HCT116 (cell line): ENCODE measurements around the gene CLCA2. TPM values are rescaled to one million over a fixed set of nuclear protein-coding genes. Genes with fewer than 3 reads are reported as not detected.

ENCODE experiments used
- ATAC-seq: fragments of 200-7000 bp; cut with Tn5 transposase; 2 replicates; pipeline ENCODE4 v1.9.1; 2020; ENCODE audit warnings: mild to moderate bottlenecking, moderate library complexity
- BruUV-seq: library from RNA; stranded (reverse); fragments of 400-500 nt; replicated peaks from 2 replicates; lab custom pipeline; 2021; lab: Mats Ljungman, UMichigan
- CTCF ChIA-PET: fragments of 300-600 bp; sonication (Branson Sonifier 250); formaldehyde crosslinking; loops from one replicate; lab custom pipeline; 2021; ENCODE audit warnings: antibody characterized with exemption; lab: Charles Lee
- POLR2A ChIA-PET: fragments of 300-600, 350-600 bp; sonication (Branson Sonifier 250); formaldehyde crosslinking; loops from one replicate; lab custom pipeline; 2021; ENCODE audit warnings: antibody characterized with exemption; lab: Charles Lee
- RAD21 ChIA-PET, 2 experiments: fragments of 300-600 bp; sonication (Branson Sonifier 250); formaldehyde crosslinking; loops; one replicate each; lab custom pipeline; 2023; ENCODE audit warnings: low total read pairs in 2 of 2; ENCODE audit not compliant: uncharacterized antibody in 2 of 2, unreplicated experiment in 2 of 2, low non-redundant PET in 1 of 2; lab: Charles Lee
- DNase-seq: peaks from one replicate; pipeline ENCODE4 v3.0.0-alpha.2; 2010; ENCODE audit warnings: low read depth, low spot score
- H2AFZ ChIP-seq: fragments of 200-600 bp; shearing (Covaris generic), sonication (generic); 2 replicates; pipeline ENCODE4 v1.6.1; 2017; ENCODE audit warnings: low read depth, mixed run types, mixed read lengths, antibody characterized with exemption, low read length; ENCODE audit not compliant: poor library complexity, severe bottlenecking
- H3K27ac ChIP-seq: 2 replicates; pipeline ENCODE4 v1.5.1; 2012; ENCODE audit warnings: low read depth, low read length
- H3K27me3 ChIP-seq: fragments of 200-600 bp; sonication (generic); 2 replicates; pipeline ENCODE4 v1.6.1; 2016; ENCODE audit warnings: mixed run types, low read length, mixed read lengths; ENCODE audit not compliant: insufficient read depth
- H3K36me3 ChIP-seq, 2 experiments: fragments of 200-500 bp in 1 of 2; fragments of 200-600 bp in 1 of 2; sonication (Bioruptor generic) in 1 of 2; sonication (generic) in 1 of 2; 2 replicates each; pipeline versions ENCODE4 v1.5.1 to v1.6.1; 2014 to 2016; ENCODE audit warnings: low read length in 2 of 2, inconsistent platforms in 1 of 2, mixed read lengths in 1 of 2, mixed run types in 1 of 2; ENCODE audit not compliant: insufficient read depth in 2 of 2, control insufficient read depth in 1 of 2
- H3K4me1 ChIP-seq, 2 experiments: fragments of 200-600 bp in 1 of 2; sonication (generic) in 1 of 2; 2 replicates each; pipeline versions ENCODE4 v1.5.1 to v1.6.1; 2012 to 2017; ENCODE audit warnings: low read length in 2 of 2, inconsistent platforms in 1 of 2, mild to moderate bottlenecking in 1 of 2, mixed read lengths in 1 of 2, mixed run types in 1 of 2, moderate library complexity in 1 of 2; ENCODE audit not compliant: insufficient read depth in 2 of 2, control insufficient read depth in 1 of 2
- H3K4me2 ChIP-seq: fragments of 200-600 bp; sonication (generic); 2 replicates; pipeline ENCODE4 v1.6.1; 2017; ENCODE audit warnings: mixed run types, low read length, mixed read lengths
- H3K4me3 ChIP-seq, 2 experiments: fragments of 200-600 bp in 1 of 2; sonication (generic) in 1 of 2; replicated peaks in 1 of 2; 2 replicates each; pipeline ENCODE4 v1.5.1; 2011 to 2016; ENCODE audit warnings: low read length in 2 of 2, control low read depth in 1 of 2, low read depth in 1 of 2, mild to moderate bottlenecking in 1 of 2, mixed read lengths in 1 of 2, mixed run types in 1 of 2
- H3K79me2 ChIP-seq: fragments of 200-600 bp; sonication (generic); 2 replicates; pipeline ENCODE4 v1.6.1; 2017; ENCODE audit warnings: mild to moderate bottlenecking, mixed run types, low read length, moderate library complexity, mixed read lengths; ENCODE audit not compliant: insufficient read depth
- H3K9ac ChIP-seq: fragments of 200-600 bp; sonication (generic); 2 replicates; pipeline ENCODE4 v1.6.1; 2016; ENCODE audit warnings: low read length, mixed read lengths
- H3K9me2 ChIP-seq: fragments of 200-600 bp; sonication (generic), shearing (Covaris generic); 2 replicates; pipeline ENCODE4 v1.6.1; 2017; ENCODE audit warnings: mixed run types, mild to moderate bottlenecking, moderate library complexity; ENCODE audit not compliant: insufficient read depth
- H3K9me3 ChIP-seq, 2 experiments: fragments of 200-500 bp in 1 of 2; fragments of 200-600 bp in 1 of 2; sonication (Bioruptor generic) in 1 of 2; sonication (generic) in 1 of 2; 2 replicates each; pipeline ENCODE4 v1.6.1; 2014 to 2017; ENCODE audit warnings: low read length in 2 of 2, mixed read lengths in 2 of 2, inconsistent platforms in 1 of 2, low read depth in 1 of 2, mild to moderate bottlenecking in 1 of 2, mixed run types in 1 of 2, moderate library complexity in 1 of 2; ENCODE audit not compliant: control insufficient read depth in 1 of 2, insufficient read depth in 1 of 2
- H4K20me1 ChIP-seq: fragments of 200-600 bp; sonication (generic), shearing (Covaris generic); 2 replicates; pipeline ENCODE4 v1.6.1; 2017; ENCODE audit warnings: mixed run types, mild to moderate bottlenecking, moderate library complexity; ENCODE audit not compliant: insufficient read depth
- EGR1 ChIP-seq: IDR thresholded peaks from 2 replicates; pipeline ENCODE4 v1.6.1; 2012; ENCODE audit warnings: low read depth
- ELF1 ChIP-seq: IDR thresholded peaks from 2 replicates; pipeline ENCODE4 v1.6.1; 2012; ENCODE audit warnings: low read depth, borderline replicate concordance
- JUND ChIP-seq: IDR thresholded peaks from 2 replicates; pipeline ENCODE4 v1.6.1; 2012
- RAD21 ChIP-seq: IDR thresholded peaks from 2 replicates; pipeline ENCODE4 v1.6.1; 2012; ENCODE audit warnings: low read depth, mild to moderate bottlenecking
- SRF ChIP-seq: IDR thresholded peaks from 2 replicates; pipeline ENCODE4 v1.6.1; 2012; ENCODE audit warnings: low read depth
- ZNF274 ChIP-seq: fragments of 200-500 bp; sonication (Bioruptor generic); IDR thresholded peaks from 2 replicates; pipeline ENCODE4 v1.6.1; 2014; ENCODE audit warnings: mild to moderate bottlenecking, low read depth, low read length, inconsistent platforms
- intact Hi-C: fragments of 100-400 bp; cut with micrococcal nuclease; formaldehyde crosslinking; loops from 2 replicates; pipeline ENCODE4 v1.10.0; 2022
- total RNA-seq: library from RNA; stranded (reverse); gene quantifications from one replicate; pipeline ENCODE4 v1.2.1, GENCODE V29; 2021; ENCODE audit not compliant: unreplicated experiment
- TF ChIP-seq, protein P1 (sequence below), 3 experiments: fragments of 200-600 bp in 1 of 3; sonication (generic) in 1 of 3; IDR thresholded peaks in 2 of 3; conservative IDR thresholded peaks in 1 of 3; 2 replicates each; pipeline ENCODE4 v1.5.1; 2012 to 2017; ENCODE audit warnings: low read depth in 2 of 3, low read length in 2 of 3, antibody characterized with exemption in 1 of 3, borderline replicate concordance in 1 of 3, control low read depth in 1 of 3, mild to moderate bottlenecking in 1 of 3, mixed read lengths in 1 of 3, mixed run types in 1 of 3, moderate library complexity in 1 of 3; ENCODE audit not compliant: insufficient read depth in 1 of 3
- TF ChIP-seq, protein P2 (sequence below): IDR thresholded peaks from 2 replicates; pipeline ENCODE4 v1.6.1; 2012; ENCODE audit warnings: low read depth
- TF ChIP-seq, protein P3 (sequence below): IDR thresholded peaks from 2 replicates; pipeline ENCODE4 v1.6.1; 2012
- TF ChIP-seq, protein P4 (sequence below): IDR thresholded peaks from 2 replicates; pipeline ENCODE4 v1.6.1; 2011; ENCODE audit warnings: mild to moderate bottlenecking, low read length, moderate library complexity; ENCODE audit not compliant: insufficient replicate concordance; ENCODE audit errors: extremely low read depth

Gene CLCA2
- total RNA-seq, 1 experiment from 2014 or later: not detected

DNA sequence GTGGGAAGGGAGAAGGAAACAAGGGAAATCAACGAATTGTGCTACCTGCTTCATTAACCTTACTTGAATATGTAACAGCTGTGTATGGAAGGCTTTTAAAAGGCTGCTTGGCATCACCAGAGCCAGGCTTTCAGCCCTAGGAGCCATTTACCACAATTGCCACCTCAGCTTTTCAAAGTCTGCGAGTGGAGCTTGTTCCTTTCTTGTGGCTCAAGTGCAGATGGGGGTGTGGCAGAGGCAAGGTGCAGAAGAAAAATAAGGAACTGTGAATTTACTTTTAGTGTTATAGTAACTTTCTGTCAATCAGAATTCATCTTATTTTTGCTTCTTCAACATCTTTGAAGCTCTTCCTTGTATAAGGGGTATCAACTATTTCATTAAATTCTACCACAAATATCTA, 17.6 kb downstream of the CLCA2 start (continued):
- TF ChIP-seq, protein P1, sequence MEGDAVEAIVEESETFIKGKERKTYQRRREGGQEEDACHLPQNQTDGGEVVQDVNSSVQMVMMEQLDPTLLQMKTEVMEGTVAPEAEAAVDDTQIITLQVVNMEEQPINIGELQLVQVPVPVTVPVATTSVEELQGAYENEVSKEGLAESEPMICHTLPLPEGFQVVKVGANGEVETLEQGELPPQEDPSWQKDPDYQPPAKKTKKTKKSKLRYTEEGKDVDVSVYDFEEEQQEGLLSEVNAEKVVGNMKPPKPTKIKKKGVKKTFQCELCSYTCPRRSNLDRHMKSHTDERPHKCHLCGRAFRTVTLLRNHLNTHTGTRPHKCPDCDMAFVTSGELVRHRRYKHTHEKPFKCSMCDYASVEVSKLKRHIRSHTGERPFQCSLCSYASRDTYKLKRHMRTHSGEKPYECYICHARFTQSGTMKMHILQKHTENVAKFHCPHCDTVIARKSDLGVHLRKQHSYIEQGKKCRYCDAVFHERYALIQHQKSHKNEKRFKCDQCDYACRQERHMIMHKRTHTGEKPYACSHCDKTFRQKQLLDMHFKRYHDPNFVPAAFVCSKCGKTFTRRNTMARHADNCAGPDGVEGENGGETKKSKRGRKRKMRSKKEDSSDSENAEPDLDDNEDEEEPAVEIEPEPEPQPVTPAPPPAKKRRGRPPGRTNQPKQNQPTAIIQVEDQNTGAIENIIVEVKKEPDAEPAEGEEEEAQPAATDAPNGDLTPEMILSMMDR (IDR thresholded peaks at IDR 0.05 in 2 of 3, conservative IDR thresholded peaks at IDR 0.05 in 1 of 3; ENCODE audit: borderline replicate concordance in 1 of 3, insufficient read depth in 1 of 3, low read depth in 2 of 3, low read length in 2 of 3): no peak

DNA sequence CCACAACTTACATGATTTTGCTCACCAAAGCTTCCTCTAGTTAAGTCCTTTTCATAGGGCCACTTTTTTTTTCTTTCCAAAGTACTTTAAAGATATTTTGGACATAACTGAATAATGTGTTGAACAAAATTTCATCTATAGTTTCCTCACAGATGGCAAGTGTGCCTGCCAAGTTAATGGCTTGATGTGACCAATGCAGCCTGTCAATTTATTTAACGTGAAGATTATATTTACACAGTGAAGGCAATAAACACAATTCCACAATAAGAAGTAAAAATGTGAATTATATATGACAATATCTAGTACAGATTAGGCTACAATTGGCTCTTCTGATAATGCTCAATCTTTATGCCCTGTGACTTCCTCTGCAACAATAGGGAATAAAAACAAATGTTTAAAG, 18.0 kb downstream of the CLCA2 start:
- no peak overlapping the region for H2AFZ ChIP-seq
- no peaks in the 10 kb centered on the region for H3K4me1 ChIP-seq
- ChIA-PET POLR2A (no interaction called here), CTCF (no interaction called here), RAD21 (no interaction called here)
- H3K79me2 ChIP-seq: no peaks in the 10 kb centered on the region
- no peaks in the 10 kb centered on the region for H4K20me1 ChIP-seq
- DNase-seq (no peak), ATAC-seq (no peak)
- intact Hi-C loops: no loop called here
- H3K9ac ChIP-seq: no peak overlapping the region
- no TSS peak for BruUV-seq
- no peak overlapping the region for H3K4me3 ChIP-seq
- no peaks in the 10 kb centered on the region for H3K9me2 ChIP-seq
- no peak overlapping the region for H3K4me2 ChIP-seq
- H3K27ac ChIP-seq: no peak overlapping the region
- H3K9me3 ChIP-seq: no peaks in the 10 kb centered on the region
- H3K27me3 ChIP-seq: no peaks in the 10 kb centered on the region
- H3K36me3 ChIP-seq: no peaks in the 10 kb centered on the region
- TF ChIP-seq ELF1: no peak
- TF ChIP-seq ZNF274: no peak
- TF ChIP-seq EGR1: no peak
- TF ChIP-seq, protein P2, sequence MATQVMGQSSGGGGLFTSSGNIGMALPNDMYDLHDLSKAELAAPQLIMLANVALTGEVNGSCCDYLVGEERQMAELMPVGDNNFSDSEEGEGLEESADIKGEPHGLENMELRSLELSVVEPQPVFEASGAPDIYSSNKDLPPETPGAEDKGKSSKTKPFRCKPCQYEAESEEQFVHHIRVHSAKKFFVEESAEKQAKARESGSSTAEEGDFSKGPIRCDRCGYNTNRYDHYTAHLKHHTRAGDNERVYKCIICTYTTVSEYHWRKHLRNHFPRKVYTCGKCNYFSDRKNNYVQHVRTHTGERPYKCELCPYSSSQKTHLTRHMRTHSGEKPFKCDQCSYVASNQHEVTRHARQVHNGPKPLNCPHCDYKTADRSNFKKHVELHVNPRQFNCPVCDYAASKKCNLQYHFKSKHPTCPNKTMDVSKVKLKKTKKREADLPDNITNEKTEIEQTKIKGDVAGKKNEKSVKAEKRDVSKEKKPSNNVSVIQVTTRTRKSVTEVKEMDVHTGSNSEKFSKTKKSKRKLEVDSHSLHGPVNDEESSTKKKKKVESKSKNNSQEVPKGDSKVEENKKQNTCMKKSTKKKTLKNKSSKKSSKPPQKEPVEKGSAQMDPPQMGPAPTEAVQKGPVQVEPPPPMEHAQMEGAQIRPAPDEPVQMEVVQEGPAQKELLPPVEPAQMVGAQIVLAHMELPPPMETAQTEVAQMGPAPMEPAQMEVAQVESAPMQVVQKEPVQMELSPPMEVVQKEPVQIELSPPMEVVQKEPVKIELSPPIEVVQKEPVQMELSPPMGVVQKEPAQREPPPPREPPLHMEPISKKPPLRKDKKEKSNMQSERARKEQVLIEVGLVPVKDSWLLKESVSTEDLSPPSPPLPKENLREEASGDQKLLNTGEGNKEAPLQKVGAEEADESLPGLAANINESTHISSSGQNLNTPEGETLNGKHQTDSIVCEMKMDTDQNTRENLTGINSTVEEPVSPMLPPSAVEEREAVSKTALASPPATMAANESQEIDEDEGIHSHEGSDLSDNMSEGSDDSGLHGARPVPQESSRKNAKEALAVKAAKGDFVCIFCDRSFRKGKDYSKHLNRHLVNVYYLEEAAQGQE: no peak
- TF ChIP-seq, protein P3, sequence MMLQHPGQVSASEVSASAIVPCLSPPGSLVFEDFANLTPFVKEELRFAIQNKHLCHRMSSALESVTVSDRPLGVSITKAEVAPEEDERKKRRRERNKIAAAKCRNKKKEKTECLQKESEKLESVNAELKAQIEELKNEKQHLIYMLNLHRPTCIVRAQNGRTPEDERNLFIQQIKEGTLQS: no peak
- TF ChIP-seq JUND: no peak
- TF ChIP-seq, protein P4, sequence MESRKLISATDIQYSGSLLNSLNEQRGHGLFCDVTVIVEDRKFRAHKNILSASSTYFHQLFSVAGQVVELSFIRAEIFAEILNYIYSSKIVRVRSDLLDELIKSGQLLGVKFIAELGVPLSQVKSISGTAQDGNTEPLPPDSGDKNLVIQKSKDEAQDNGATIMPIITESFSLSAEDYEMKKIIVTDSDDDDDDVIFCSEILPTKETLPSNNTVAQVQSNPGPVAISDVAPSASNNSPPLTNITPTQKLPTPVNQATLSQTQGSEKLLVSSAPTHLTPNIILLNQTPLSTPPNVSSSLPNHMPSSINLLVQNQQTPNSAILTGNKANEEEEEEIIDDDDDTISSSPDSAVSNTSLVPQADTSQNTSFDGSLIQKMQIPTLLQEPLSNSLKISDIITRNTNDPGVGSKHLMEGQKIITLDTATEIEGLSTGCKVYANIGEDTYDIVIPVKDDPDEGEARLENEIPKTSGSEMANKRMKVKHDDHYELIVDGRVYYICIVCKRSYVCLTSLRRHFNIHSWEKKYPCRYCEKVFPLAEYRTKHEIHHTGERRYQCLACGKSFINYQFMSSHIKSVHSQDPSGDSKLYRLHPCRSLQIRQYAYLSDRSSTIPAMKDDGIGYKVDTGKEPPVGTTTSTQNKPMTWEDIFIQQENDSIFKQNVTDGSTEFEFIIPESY: no peak
- no peak for TF ChIP-seq RAD21
- TF ChIP-seq SRF: no peak
- TF ChIP-seq, all 23 proteins: peak for 0
